ENCODE data around the gene RHBG. TPM values are rescaled to one million over a fixed set of nuclear protein-coding genes. Genes with fewer than 3 reads are reported as not detected.

Gene RHBG
- not detected in 2 replicates for total RNA-seq

GRCh38 chr1:156368889-156369684, at the start of gene RHBG:
TSS of gene RHBG (plus strand) at chr1:156369211. CDS start at chr1:156369250, 39 bp downstream.

GRCh38 chr1:156338180-156338976, 30.6 kb upstream of the RHBG start, which contains the start of the genes CCT3 and TSACC:
TSS of gene CCT3 (minus strand) at chr1:156338292. CDS start at chr1:156338184, 108 bp downstream.
TSS of gene TSACC (plus strand) at chr1:156338526. CDS start at chr1:156339758, 1,232 bp downstream.

Other genes starting within 250 kb of the RHBG start
- 0.95 and 1.6 TPM in 2 replicates for gene SEMA4A, start 215.6 kb upstream of the RHBG start, total RNA-seq
- gene SLC25A44, start 175.1 kb upstream of the RHBG start, total RNA-seq, result 5.5 and 6.0 TPM in 2 replicates
- gene PMF1, start 156.2 kb upstream of the RHBG start, total RNA-seq, result 16.2 and 24.6 TPM in 2 replicates
- 0.16 and 0.26 TPM in 2 replicates for gene BGLAP, start 127.0 kb upstream of the RHBG start, total RNA-seq
- 0.47 and 0.60 TPM in 2 replicates for gene PAQR6, start 121.2 kb upstream of the RHBG start, total RNA-seq
- 26.0 and 29.8 TPM in 2 replicates for gene SMG5, start 86.4 kb upstream of the RHBG start, total RNA-seq
- 1.2 and 1.3 TPM in 2 replicates for gene TMEM79, start 84.9 kb upstream of the RHBG start, total RNA-seq
- 71.4 and 91.9 TPM in 2 replicates for gene GLMP, start 73.5 kb upstream of the RHBG start, total RNA-seq
- 0.17 TPM in 1 of 2 replicates, not detected in the other for gene VHLL, start 69.9 kb upstream of the RHBG start, total RNA-seq
- 335 and 443 TPM in 2 replicates for gene CCT3, start 30.9 kb upstream of the RHBG start, total RNA-seq
- gene TSACC, start 30.7 kb upstream of the RHBG start, total RNA-seq, result not detected in 2 replicates
- 3.6 and 4.5 TPM in 2 replicates for gene MEF2D, start 131.6 kb downstream of the RHBG start, total RNA-seq
- gene IQGAP3, start 203.4 kb downstream of the RHBG start, total RNA-seq, result 1.3 and 3.6 TPM in 2 replicates
- not detected in 2 replicates for gene TTC24, start 210.5 kb downstream of the RHBG start, total RNA-seq
- 36.7 and 56.6 TPM in 2 replicates for gene NAXE, start 222.6 kb downstream of the RHBG start, total RNA-seq
- 5.4 and 8.2 TPM in 2 replicates for gene GPATCH4, start 232.3 kb downstream of the RHBG start, total RNA-seq